Urothelium cell line (cell line): Measurements from ENCODE around the gene UNC13A.

Experiments used
- DNase-seq: peaks from one replicate; pipeline ENCODE4 v3.0.0; 2011; ENCODE audit warnings: low spot score, mixed read lengths
- FAIRE-seq: peaks from 2 replicates; lab custom pipeline; 2011; peaks lifted over from hg19 to GRCh38; lab: Jason Lieb, UNC

Gene UNC13A

DNA sequence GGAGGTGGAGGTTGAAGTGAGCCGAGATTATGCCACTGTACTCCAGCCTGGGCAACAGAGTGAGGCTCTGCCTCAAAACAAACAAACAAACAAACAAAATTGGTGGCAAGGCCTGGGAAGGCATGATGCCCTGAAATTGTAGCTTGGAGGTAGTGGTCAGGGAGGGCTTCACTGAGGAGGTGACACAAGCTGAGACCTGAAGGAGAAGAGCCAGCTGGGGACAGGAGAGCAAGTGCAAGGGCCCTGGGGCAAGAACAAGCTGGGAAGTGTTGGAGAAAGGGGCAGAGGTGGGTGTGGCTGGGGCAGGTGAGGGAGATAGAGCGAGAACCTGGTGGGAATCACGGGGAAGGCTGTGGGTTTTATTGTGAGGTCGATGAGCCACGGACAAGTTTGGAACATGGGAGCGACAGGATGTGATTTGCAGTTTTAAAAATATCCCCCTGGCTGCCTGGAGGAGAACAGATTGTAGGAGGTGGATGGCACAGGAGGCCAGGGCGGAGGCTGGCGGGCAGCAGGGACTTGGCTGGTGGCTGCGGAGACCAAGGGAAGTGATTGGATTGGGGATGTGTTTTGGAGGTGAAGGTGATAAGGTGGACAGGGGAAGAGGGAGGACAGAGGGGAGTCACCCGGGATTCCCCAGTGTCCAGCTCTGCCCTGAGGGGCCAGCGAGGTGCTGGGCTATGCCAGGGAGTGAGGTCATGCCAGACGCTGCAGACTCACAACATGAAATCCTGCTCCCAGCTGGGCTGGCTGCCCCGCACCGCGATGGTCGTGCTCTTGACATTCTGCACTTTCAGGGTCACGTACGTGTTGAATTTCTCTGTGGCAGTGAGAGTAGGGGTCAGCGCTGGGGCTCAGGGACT lies 14.0 kb downstream of the UNC13A start:
- FAIRE-seq: no peak
- no peak for DNase-seq

GRCh38 chr19:17671906-17672305 lies 16.2 kb downstream of the UNC13A start:
- DNase-seq (peak; percentile 56), FAIRE-seq (peak; percentile 56)

GRCh38 chr19:17669419-17669818 lies 18.7 kb downstream of the UNC13A start:
- no peak for DNase-seq
- no peak for FAIRE-seq

GRCh38 chr19:17665058-17665457 lies 23.1 kb downstream of the UNC13A start:
- FAIRE-seq (no peak), DNase-seq (no peak)

DNA sequence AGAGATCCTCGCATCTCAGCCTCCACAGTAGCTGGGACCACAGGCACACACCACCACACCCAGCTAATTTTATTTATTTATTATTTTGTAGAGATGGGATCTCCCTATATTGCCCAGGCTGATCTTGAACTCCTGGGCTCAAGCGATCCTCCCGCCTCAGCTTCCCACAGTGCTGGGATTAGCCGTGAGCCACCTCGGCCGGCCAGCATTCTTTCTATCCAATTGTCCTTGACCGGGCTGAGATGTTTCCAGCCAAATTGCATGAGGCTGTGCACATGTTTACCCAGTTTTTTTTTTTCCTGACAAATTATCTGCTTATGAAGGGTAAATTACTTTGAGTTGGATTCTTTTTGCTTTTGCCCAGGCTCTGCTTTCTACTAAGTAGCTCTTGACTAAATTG lies 28.2 kb downstream of the UNC13A start:
- FAIRE-seq: no peak
- DNase-seq: no peak

DNA sequence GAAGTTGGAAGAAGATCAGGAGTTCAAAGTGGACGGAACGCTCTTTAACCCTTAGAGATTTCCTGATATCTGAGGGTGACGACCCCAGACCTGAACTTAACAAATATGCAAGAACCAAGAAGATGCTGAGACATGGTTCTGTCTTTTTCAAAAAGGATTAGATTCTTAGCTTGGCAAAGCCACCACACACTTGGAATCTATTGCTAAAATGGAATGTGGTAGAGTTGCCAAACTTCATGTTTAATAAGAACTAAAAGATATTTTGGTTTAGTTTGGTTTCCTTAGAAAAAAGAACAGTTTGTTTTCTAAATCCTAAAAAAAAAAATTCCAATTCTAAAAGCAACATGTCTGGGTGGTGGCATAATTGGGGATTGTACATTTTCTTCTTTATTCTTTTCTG lies 29.5 kb downstream of the UNC13A start:
- FAIRE-seq (no peak), DNase-seq (no peak)

DNA sequence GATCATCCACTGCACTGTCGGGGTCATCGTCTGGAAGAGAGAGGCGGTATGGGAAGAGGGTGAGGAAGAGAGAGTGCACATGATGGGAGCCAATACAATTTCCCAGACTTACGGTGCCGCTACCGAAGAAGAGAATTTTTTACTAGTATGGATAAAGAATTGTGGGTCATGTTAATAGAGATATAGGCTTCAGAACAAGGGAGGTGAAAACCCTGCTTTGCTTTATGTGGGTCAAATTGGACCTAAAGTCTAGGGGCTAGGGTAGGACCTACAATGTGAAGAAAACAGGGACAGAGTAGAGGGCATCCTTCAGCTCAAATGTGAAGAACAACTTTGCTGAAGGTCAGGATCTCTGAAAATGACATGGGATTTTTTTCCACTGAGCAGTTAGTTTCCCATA lies 29.9 kb downstream of the UNC13A start:
- FAIRE-seq (no peak), DNase-seq (no peak)

DNA sequence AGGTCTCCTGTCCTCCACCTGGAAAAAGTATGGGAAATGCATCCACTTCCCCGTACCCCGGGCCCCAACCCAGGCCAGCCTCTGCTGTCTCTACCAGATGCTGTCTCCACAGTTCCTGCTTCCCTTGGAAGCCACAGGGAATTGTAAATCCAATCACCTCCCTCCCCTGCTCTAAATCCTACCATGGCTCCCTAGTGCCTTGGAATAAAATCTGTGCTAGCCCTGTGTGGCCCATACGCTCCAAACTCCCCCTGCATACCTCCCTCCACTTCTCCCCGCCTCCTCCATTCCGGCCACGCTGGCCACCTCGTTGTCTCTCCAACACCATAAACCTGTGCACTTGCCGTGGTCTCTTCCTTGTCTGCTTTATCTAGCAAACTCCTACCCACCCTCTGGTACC lies 31.2 kb downstream of the UNC13A start:
- no peak for DNase-seq

GRCh38 chr19:17655751-17656472 lies 32.2 kb downstream of the UNC13A start:
- FAIRE-seq (no peak), DNase-seq (no peak)

More for the DNA sequence above, 31.2 kb downstream of the UNC13A start:
- no peak for FAIRE-seq

DNA sequence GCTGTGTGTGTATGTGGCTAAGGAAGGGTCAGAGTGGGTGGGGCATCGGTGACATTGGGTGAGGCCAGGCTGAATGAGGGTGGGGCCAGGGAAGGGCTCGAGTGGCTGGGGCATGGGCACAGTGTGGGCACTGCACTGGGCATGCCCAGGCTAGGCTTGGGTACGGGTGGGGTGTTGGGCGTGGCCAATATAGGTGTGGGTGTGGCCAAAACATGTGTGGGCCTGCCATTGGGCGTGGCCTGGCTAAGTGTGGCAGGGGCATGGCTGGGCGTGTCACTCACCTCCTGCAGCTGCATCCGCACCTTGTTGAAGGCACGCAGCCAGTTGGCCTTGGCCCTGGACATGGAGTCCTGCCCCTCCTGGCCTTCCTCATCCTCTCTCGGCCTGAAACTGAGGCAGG lies 33.2 kb downstream of the UNC13A start:
- FAIRE-seq (no peak), DNase-seq (peak; percentile 62)

DNA sequence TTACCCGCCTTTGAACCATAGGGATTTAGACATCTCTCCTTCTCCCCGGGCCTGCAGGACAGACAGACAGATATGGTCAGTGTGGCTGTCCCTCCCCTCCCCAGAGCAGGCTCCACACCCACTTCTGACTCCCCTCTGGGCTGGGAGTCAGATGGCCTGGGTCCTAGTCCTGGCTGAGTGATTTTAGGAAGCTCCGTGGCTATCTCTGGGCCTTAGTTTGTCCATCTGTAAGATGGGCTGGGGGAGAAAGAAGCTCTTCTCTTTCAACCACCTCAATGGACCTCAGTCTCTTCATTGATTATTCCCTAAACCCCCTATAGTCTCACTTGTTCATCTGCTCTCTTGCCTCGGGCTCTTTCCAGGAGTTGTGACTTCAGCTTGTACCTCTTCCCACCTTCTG lies 35.5 kb downstream of the UNC13A start:
- DNase-seq (no peak), FAIRE-seq (no peak)

DNA sequence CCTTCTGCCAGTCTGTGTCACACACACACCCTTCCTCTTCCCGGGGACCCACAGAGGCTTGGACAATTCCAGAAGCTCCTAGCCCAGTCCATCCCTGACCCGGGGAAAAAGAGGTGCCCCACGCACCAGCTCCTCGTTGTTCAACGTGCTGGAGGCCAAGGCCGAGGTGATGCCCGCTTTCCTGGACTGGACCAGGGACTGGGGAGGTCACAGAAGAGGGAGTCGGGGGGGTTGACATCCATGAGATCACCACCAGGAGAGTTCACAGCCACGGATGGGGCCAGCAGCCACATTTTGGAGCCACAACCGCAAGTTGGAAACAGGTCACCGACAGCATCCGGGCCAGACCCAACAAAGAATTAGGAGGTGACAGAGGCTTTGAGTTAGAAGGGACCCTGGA lies 39.4 kb downstream of the UNC13A start:
- FAIRE-seq (no peak), DNase-seq (no peak)

GRCh38 chr19:17648097-17648660 lies 40.0 kb downstream of the UNC13A start:
- FAIRE-seq: no peak
- no peak for DNase-seq

GRCh38 chr19:17647071-17648020 lies 40.8 kb downstream of the UNC13A start:
- no peak for FAIRE-seq
- no peak for DNase-seq

DNA sequence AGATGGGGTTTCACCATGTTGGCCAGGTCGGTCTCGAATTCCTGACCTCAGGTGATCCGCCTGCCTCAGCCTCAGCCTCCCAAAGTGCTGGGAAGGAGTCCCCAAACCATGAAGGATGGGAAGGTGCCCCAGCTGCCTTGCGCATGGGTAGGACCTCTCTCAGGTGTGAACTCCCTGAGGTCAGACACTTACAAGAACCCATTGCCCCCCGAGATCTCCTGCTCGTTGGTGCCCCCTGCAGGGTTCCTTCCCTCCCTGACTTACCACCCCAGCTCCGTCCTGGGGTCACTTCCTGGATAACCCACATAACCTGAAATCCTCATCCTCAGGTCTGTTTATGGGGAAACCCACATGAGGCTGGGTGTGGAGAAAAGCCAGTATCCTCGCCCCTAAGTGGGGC lies 41.7 kb downstream of the UNC13A start:
- no peak for FAIRE-seq
- no peak for DNase-seq

GRCh38 chr19:17645339-17645963 lies 42.7 kb downstream of the UNC13A start:
- FAIRE-seq: no peak

DNA sequence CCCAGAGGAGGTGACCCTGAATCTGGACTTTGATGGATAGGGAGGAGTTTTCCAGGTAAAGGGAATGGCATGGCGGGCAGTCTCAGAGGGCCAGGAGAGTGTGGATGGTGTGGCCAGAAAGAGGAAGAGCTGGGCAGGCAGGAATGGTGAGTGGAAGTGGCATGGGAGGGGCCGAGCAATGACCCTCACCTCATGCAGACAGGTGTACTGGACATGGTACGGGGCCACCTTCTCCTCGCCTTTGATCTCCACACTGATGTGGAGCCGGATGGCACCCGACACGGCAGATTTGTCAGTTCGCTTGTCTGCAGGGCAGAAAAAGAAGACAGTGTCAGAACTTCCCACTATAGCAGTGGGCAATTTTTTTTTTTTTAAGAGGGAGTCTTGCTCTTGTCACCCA lies 45.5 kb downstream of the UNC13A start:
- FAIRE-seq: no peak
- DNase-seq: no peak

More at GRCh38 chr19:17645339-17645963, 42.7 kb downstream of the UNC13A start:
- no peak for DNase-seq

GRCh38 chr19:17641846-17642245 lies 46.3 kb downstream of the UNC13A start:
- DNase-seq: no peak
- no peak for FAIRE-seq

DNA sequence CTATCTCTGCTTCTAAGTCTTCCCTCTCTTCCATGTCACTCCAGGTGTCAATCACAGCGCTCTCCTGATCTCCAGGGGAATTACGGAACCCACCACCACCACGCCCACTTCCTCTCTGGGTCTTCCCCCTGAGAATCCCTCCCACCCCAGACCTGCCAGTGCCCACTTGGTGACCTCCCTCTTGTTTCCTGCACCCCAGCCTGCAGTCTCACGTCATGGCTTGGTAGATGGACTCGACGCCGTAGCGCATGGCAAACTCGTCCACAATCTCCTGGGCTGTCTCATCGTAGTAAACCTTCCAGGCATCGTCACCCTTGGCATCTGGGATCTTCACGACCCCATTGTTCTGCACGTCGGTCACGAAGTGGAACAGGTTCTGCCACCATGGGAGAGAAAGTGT lies 47.0 kb downstream of the UNC13A start:
- FAIRE-seq (no peak), DNase-seq (no peak)

DNA sequence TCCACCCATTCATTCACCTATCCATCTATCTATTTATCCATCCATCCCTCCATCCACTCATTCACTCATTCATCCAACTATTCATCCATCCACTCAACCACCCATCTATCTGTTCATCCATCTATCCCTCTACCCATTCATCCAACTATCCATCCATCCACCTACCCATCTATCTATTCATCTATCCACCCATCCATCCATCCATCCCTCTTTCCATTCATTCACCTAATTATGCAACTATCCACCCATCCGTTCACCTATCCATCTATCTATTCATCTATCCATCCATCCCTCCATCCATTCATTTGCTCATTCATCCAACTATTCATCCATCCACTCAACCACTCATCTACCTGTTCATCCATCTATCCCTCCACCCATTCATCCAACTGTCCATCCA lies 54.5 kb downstream of the UNC13A start:
- DNase-seq (no peak), FAIRE-seq (no peak)
